ENCODE data around the gene ZNF219.

The ZNF219 gene

GRCh38 chr14:21066882-21067502, 31.5 kb downstream of the ZNF219 start:
- DNase-seq = peak; percentile 17

GRCh38 chr14:21063479-21063878, 35.0 kb downstream of the ZNF219 start:
- no peak for DNase-seq

GRCh38 chr14:21061347-21061668, 37.1 kb downstream of the ZNF219 start:
- no peak for DNase-seq

GRCh38 chr14:21060614-21061346, 37.7 kb downstream of the ZNF219 start:
- DNase-seq = no peak

GRCh38 chr14:21059842-21060613, 38.4 kb downstream of the ZNF219 start:
- no peak for DNase-seq

- DNase-seq = no peak
Observed at GRCh38 chr14:21058903-21059302, 39.6 kb downstream of the ZNF219 start.

- DNase-seq = no peak
Observed at GRCh38 chr14:21057803-21058675, 40.4 kb downstream of the ZNF219 start, which contains the start of gene RNASE8. Gene RNASE8 (plus strand): TSS chr14:21057822. CDS start chr14:21057893, 71 bp downstream.

- no peak for DNase-seq
Observed at GRCh38 chr14:21056520-21057163, 41.8 kb downstream of the ZNF219 start.

GRCh38 chr14:21055432-21056117, 42.9 kb downstream of the ZNF219 start:
- no peak for DNase-seq

- no peak for DNase-seq
Observed at GRCh38 chr14:21054768-21055145, 43.7 kb downstream of the ZNF219 start.

GRCh38 chr14:21054123-21054767, 44.2 kb downstream of the ZNF219 start:
- no peak for DNase-seq

- DNase-seq = no peak
Observed at GRCh38 chr14:21053184-21054122, 45.0 kb downstream of the ZNF219 start.

- no peak for DNase-seq
Observed at GRCh38 chr14:21050597-21050996, 47.9 kb downstream of the ZNF219 start.

GRCh38 chr14:21049271-21049673, 49.2 kb downstream of the ZNF219 start:
- DNase-seq = no peak

GRCh38 chr14:21048638-21049037, 49.8 kb downstream of the ZNF219 start:
- DNase-seq = no peak

GRCh38 chr14:21047378-21047781, 51.1 kb downstream of the ZNF219 start:
- DNase-seq = no peak

- DNase-seq = no peak
Observed at GRCh38 chr14:21043974-21044618, 54.4 kb downstream of the ZNF219 start.

GRCh38 chr14:21043387-21043973, 55.0 kb downstream of the ZNF219 start:
- no peak for DNase-seq

- DNase-seq = no peak
Observed at GRCh38 chr14:21042918-21043317, 55.5 kb downstream of the ZNF219 start.
